H1 (cell line): ENCODE measurements around the gene SLC48A1. TPM values are rescaled to one million over a fixed set of nuclear protein-coding genes. Genes with fewer than 3 reads are reported as not detected.

Experiments used
- NANOG ChIP-seq: IDR thresholded peaks from 2 replicates; pipeline ENCODE4 v1.6.1; 2011; ENCODE audit warnings: low read length, low read depth, mild to moderate bottlenecking, inconsistent platforms; ENCODE audit not compliant: insufficient read depth, poor library complexity, severe bottlenecking
- POLR2A ChIP-seq, 2 experiments: IDR thresholded peaks; 1 replicate in 1 of 2; 2 replicates in 1 of 2; pipeline ENCODE4 v1.6.1; 2011; ENCODE audit warnings: low read depth in 2 of 2, low read length in 2 of 2, mild to moderate bottlenecking in 2 of 2; ENCODE audit errors: control extremely low read depth in 1 of 2
- polyA plus RNA-seq, 7 experiments: library from polyadenylated mRNA; depleted of rRNA in 3 of 7; stranded (reverse) in 5 of 7; unstranded in 2 of 7; fragments of >200 nt in 5 of 7; fragments of 200-250 nt in 2 of 7; gene quantifications; 1 replicate in 5 of 7; 2 replicates in 1 of 7; 4 replicates in 1 of 7; pipeline versions ENCODE4 v1.2.1 to v1.2.3, GENCODE V29; 2011 to 2013; ENCODE audit warnings: missing spikeins in 2 of 7, mixed read lengths in 2 of 7
- total RNA-seq: library from RNA; stranded (reverse); fragmentation: NEBNext Ultra II Directional; extraction: Animal tissue kit (Norgen Biotek cat#: 25700); gene quantifications from 2 replicates; pipeline ENCODE4 v1.2.1, GENCODE V29; 2021
- TF ChIP-seq, protein P1 (sequence below): IDR thresholded peaks from 2 replicates; pipeline ENCODE4 v1.6.1; 2012; ENCODE audit warnings: inconsistent platforms

Gene SLC48A1
- total and polyA plus RNA-seq, 2 of the 8 experiments (the other 6 are each of a cell fraction or from before 2014, with no cell fraction given): 9.5 to 14.1 TPM

DNA sequence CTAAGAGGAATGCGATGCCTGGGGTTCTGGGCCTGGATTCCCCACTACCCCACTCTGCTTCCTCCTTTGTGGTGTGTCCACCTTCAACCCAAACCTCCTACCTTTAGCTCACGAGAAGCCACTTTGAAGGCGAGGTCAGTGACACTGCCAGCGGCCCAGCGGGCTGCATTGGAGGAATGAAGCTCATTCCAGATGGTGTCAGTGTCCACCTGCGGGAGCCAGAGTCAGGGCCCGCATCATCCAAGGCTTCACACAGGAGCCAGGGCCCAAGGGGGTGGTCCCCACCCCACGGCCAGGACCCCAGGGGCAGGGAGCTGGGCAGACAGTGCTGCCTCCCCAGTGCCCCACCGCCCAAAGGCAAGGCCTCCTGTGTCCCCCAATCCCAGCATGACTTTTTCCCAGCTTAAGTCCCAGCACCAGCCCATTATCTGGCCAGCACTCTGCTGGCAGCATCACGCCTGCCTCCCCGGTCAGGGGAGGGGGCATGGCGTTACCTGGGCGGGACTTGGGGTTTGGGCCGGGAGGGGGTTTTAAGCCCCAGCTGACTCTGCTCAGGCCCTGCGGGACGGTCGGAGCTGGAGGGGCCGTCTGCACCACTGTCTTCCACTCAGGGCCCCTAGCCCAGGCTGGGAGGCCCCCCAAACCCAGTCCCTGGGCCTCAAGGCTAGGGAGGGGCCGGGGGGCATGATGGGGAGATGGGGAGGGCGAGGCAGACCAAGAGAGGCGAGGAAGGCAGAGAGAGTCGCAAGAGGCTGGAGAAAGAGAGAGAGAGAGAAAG lies 16.9 kb downstream of the SLC48A1 start (continued):
- TF ChIP-seq, protein P1, sequence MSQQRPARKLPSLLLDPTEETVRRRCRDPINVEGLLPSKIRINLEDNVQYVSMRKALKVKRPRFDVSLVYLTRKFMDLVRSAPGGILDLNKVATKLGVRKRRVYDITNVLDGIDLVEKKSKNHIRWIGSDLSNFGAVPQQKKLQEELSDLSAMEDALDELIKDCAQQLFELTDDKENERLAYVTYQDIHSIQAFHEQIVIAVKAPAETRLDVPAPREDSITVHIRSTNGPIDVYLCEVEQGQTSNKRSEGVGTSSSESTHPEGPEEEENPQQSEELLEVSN: no peak
- TF ChIP-seq NANOG: no peak
- no peak for TF ChIP-seq POLR2A (IDR thresholded peaks at IDR 0.05; ENCODE audit: control extremely low read depth in 1 of 2, low read depth in 2 of 2, low read length in 2 of 2)
- TF ChIP-seq, all 59 proteins: peak for 0
